Liver (tissue), 3 donors: ENCODE measurements around the gene RARG.

ENCODE experiments used
- ATF3 ChIP-seq: IDR thresholded peaks from 2 replicates; pipeline ENCODE4 v1.6.1; 2016; ENCODE audit warnings: antibody characterized with exemption
- CTCF ChIP-seq: fragments of 150-350 bp; IDR thresholded peaks from 2 replicates; pipeline ENCODE4 v1.5.1; 2017; ENCODE audit warnings: improper control_type of control experiment, low read depth, low read length; ENCODE audit not compliant: missing input control
- EGR1 ChIP-seq, 2 donors: IDR thresholded peaks; 2 replicates each; pipeline ENCODE4 v1.6.1; 2016 to 2018; ENCODE audit warnings: antibody characterized with exemption in 2 of 2, low read depth in 2 of 2
- FOXA1 ChIP-seq: IDR thresholded peaks from 2 replicates; pipeline ENCODE4 v1.6.1; 2016; ENCODE audit warnings: antibody characterized with exemption
- HNF4A ChIP-seq, 2 donors: conservative IDR thresholded peaks; 2 replicates each; pipeline ENCODE4 v1.6.1; 2016; ENCODE audit warnings: antibody characterized with exemption in 2 of 2, mild to moderate bottlenecking in 2 of 2
- JUND ChIP-seq, 2 donors: IDR thresholded peaks; 2 replicates each; pipeline ENCODE4 v1.6.1; 2016; ENCODE audit warnings: antibody characterized with exemption in 2 of 2
- MAX ChIP-seq: IDR thresholded peaks from 2 replicates; pipeline ENCODE4 v1.6.1; 2016; ENCODE audit warnings: antibody characterized with exemption
- RAD21 ChIP-seq, 2 donors: IDR thresholded peaks; 2 replicates each; pipeline ENCODE4 v1.6.1; 2016; ENCODE audit warnings: antibody characterized with exemption in 2 of 2, mild to moderate bottlenecking in 2 of 2
- REST ChIP-seq: IDR thresholded peaks from 2 replicates; pipeline ENCODE4 v1.6.1; 2016; ENCODE audit warnings: antibody characterized with exemption, mild to moderate bottlenecking
- RXRA ChIP-seq, 2 donors: IDR thresholded peaks; 2 replicates each; pipeline ENCODE4 v1.6.1; 2017 to 2018; ENCODE audit warnings: antibody characterized with exemption in 2 of 2, mild to moderate bottlenecking in 1 of 2
- YY1 ChIP-seq: IDR thresholded peaks from 2 replicates; pipeline ENCODE4 v1.6.1; 2016; ENCODE audit warnings: antibody characterized with exemption, mild to moderate bottlenecking
- ZBTB33 ChIP-seq: IDR thresholded peaks from 2 replicates; pipeline ENCODE4 v1.6.1; 2016; ENCODE audit warnings: antibody characterized with exemption
- donor health status: healthy.
- donor health status: healthy.

- TF ChIP-seq CTCF (no peak), HNF4A (conservative IDR thresholded peaks at IDR 0.05) (no peak), JUND (IDR thresholded peaks at IDR 0.05) (no peak), ZBTB33 (no peak), RXRA (IDR thresholded peaks at IDR 0.05) (no peak), YY1 (no peak), REST (no peak), RAD21 (IDR thresholded peaks at IDR 0.05) (no peak), FOXA1 (no peak), EGR1 (IDR thresholded peaks at IDR 0.05; ENCODE audit: low read depth in 2 of 2) (no peak), MAX (no peak), ATF3 (no peak)
Measured at GRCh38 chr12:53214221-53214620, 17.8 kb downstream of the RARG start.
